Activated CD8-positive, alpha-beta T cell treated with anti-CD3 and anti-CD28 coated beads, Interleukin-2, amount 10 ng/mL, durations not matched to agents 7 days and 5 days (primary cell): ENCODE measurements around the gene PIP5KL1. TPM values are rescaled to one million over a fixed set of nuclear protein-coding genes. Genes with fewer than 3 reads are reported as not detected.

Experiments used
- ATAC-seq: fragments of 150-1000 bp; cut with Tn5 transposase; one replicate; pipeline ENCODE4 v1.10.0; 2021; ENCODE audit warnings: moderate library complexity
- CTCF ChIA-PET: fragments of 350-600 bp; sonication (Branson Sonifier 250); formaldehyde crosslinking; loops from one replicate; lab custom pipeline; 2021; ENCODE audit warnings: antibody characterized with exemption; lab: Charles Lee
- POLR2A ChIA-PET: fragments of 350-600 bp; sonication (Branson Sonifier 250); formaldehyde crosslinking; loops from one replicate; lab custom pipeline; 2021; ENCODE audit warnings: antibody characterized with exemption; lab: Charles Lee
- DNase-seq: peaks from one replicate; pipeline ENCODE4 v3.0.0-alpha.2; 2020
- H3K27ac Mint-ChIP-seq: one replicate; pipeline ENCODE4 v1.8.0; 2021; ENCODE audit warnings: mild to moderate bottlenecking, mixed read lengths
- H3K27me3 Mint-ChIP-seq: one replicate; pipeline ENCODE4 v1.8.0; 2021; ENCODE audit warnings: low read depth, mixed read lengths
- H3K36me3 Mint-ChIP-seq: one replicate; pipeline ENCODE4 v1.8.0; 2021; ENCODE audit warnings: low read depth, mixed read lengths
- H3K4me1 Mint-ChIP-seq: one replicate; pipeline ENCODE4 v1.8.0; 2021; ENCODE audit warnings: low read depth, mixed read lengths
- H3K4me3 Mint-ChIP-seq: one replicate; pipeline ENCODE4 v1.8.0; 2021; ENCODE audit warnings: mild to moderate bottlenecking, mixed read lengths
- H3K9me3 Mint-ChIP-seq: one replicate; pipeline ENCODE4 v1.8.0; 2022; ENCODE audit warnings: mixed read lengths; ENCODE audit not compliant: insufficient read depth
- total RNA-seq, 2 experiments: library from RNA; stranded (reverse); gene quantifications; one replicate each; pipeline ENCODE4 v1.2.3, GENCODE V29; 2021

Gene PIP5KL1
- total RNA-seq, 2 experiments from 2014 or later = 2.6 to 2.7 TPM

- DNase-seq (no peak), ATAC-seq (no peak)
- Mint-ChIP-seq H3K27ac (peak overlapping the region; percentile 87), H3K4me1 (peaks cover 97% of the 10 kb centered on the region), H3K27me3 (no peaks in the 10 kb centered on the region), H3K9me3 (no peaks in the 10 kb centered on the region), H3K36me3 (peaks cover 73% of the 10 kb centered on the region), H3K4me3 (peak overlapping the region; percentile 36)
- ChIA-PET POLR2A (interaction anchor here (0.8 kb wide), 1 partner anchor 11 kb away, joined by 3 read pairs; no protein-coding TSS in a partner anchor), CTCF (interaction anchor here (1.3 to 1.9 kb wide), 2 partner anchors 24 to 151 kb away, joined by 4 to 6 read pairs; no protein-coding TSS in a partner anchor)
These were observed 36.7 kb upstream of the PIP5KL1 start for GRCh38 chr9:127967151-127967809.

GRCh38 chr9:127966416-127967150 lies 36.0 kb upstream of the PIP5KL1 start:
- Mint-ChIP-seq H3K27me3 (no peaks in the 10 kb centered on the region), H3K36me3 (peaks cover 73% of the 10 kb centered on the region), H3K27ac (peak overlapping the region; percentile 87), H3K9me3 (no peaks in the 10 kb centered on the region), H3K4me1 (peaks cover 97% of the 10 kb centered on the region), H3K4me3 (peak overlapping the region; percentile 8)
- DNase-seq (no peak), ATAC-seq (no peak)
- ChIA-PET POLR2A (interaction anchor here (0.7 to 1.3 kb wide), 3 partner anchors 10 to 14 kb away, joined by 3 to 6 read pairs (median 3); partner anchors contain the start of gene EEIG1), CTCF (interaction anchor here (1.0 to 1.9 kb wide), 3 partner anchors 23 to 151 kb away, joined by 3 to 6 read pairs (median 4); no protein-coding TSS in a partner anchor)

DNA sequence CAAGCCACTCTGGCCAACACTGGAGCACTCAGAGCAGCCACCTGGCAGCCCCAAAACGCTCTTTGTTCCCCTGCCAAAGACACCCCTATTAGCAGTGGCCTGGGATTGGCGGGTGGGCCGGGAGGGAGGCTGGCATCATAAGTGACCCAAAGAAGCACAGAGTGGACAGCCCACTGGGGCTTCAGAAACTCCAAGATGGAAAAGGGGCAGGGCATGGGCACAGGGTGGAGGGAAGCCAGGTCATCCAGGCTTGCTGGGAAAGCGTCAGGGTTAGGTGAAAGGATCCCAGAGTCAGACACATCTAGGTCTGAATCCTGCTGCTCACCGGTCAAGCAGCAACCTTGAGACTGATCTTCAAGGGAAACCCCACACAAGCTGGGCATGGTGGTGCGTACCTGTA lies 35.4 kb upstream of the PIP5KL1 start:
- Mint-ChIP-seq H3K27ac (peak overlapping the region; percentile 87), H3K4me3 (peak overlapping the region; percentile 68), H3K36me3 (peaks cover 77% of the 10 kb centered on the region), H3K4me1 (peaks cover 98% of the 10 kb centered on the region), H3K9me3 (no peaks in the 10 kb centered on the region), H3K27me3 (no peaks in the 10 kb centered on the region)
- ChIA-PET CTCF (interaction anchor here (1.0 to 3.3 kb wide), 4 partner anchors 11 to 152 kb away, joined by 3 to 18 read pairs (median 5); no protein-coding TSS in a partner anchor), POLR2A (interaction anchor here (0.8 to 1.3 kb wide), 2 partner anchors 15 to 65 kb away, joined by 3 read pairs; partner anchors contain the start of gene EEIG1)
- no peak for DNase-seq
- ATAC-seq = no peak

GRCh38 chr9:127963359-127964064 lies 32.9 kb upstream of the PIP5KL1 start:
- DNase-seq (no peak), ATAC-seq (no peak)
- Mint-ChIP-seq H3K9me3 (no peaks in the 10 kb centered on the region), H3K36me3 (peaks cover 76% of the 10 kb centered on the region), H3K27me3 (no peaks in the 10 kb centered on the region), H3K4me3 (no peak overlapping the region), H3K4me1 (peaks cover 98% of the 10 kb centered on the region), H3K27ac (peak overlapping the region; percentile 63)
- ChIA-PET CTCF (interaction anchor here (1.0 to 15.0 kb wide), 6 partner anchors 8 to 71 kb away, joined by 3 to 144 read pairs (median 12); no protein-coding TSS in a partner anchor), POLR2A (interaction anchor here (0.6 kb wide), 1 partner anchor 62 kb away, joined by 4 read pairs; no protein-coding TSS in a partner anchor)

DNA sequence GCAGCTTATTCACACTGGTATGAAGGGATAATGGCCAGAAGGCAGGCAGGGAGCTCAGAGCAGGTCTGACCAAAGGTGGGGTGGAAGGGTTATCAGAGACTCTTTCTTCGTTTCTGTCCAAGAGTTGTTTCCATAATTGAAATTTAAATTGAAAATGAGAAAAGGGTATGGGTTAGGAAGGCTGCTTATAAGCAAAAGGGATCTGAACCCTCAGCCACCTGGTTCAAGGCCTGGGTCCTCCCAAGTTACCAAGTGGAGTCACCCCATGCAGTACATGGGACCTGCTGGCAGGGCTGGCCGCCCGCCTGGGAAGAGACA lies 32.4 kb upstream of the PIP5KL1 start:
- H3K27ac Mint-ChIP-seq = peak overlapping the region; percentile 63
- peaks cover 73% of the 10 kb centered on the region for H3K36me3 Mint-ChIP-seq
- POLR2A ChIA-PET = no interaction called here
- no peak overlapping the region for H3K4me3 Mint-ChIP-seq
- no peak for ATAC-seq
- no peaks in the 10 kb centered on the region for H3K27me3 Mint-ChIP-seq
- H3K9me3 Mint-ChIP-seq = no peaks in the 10 kb centered on the region
- H3K4me1 Mint-ChIP-seq = peaks cover 96% of the 10 kb centered on the region
- CTCF ChIA-PET = interaction anchor here (1.0 to 15.0 kb wide), 6 partner anchors 8 to 155 kb away, joined by 3 to 144 read pairs (median 12); no protein-coding TSS in a partner anchor
- DNase-seq = no peak

- no peak overlapping the region for H3K4me3 Mint-ChIP-seq
- peaks cover 74% of the 10 kb centered on the region for H3K36me3 Mint-ChIP-seq
- H3K27ac Mint-ChIP-seq = no peak overlapping the region
- H3K27me3 Mint-ChIP-seq = no peaks in the 10 kb centered on the region
- DNase-seq (no peak), ATAC-seq (no peak)
- CTCF ChIA-PET = interaction anchor here (1.3 to 15.0 kb wide), 4 partner anchors 11 to 156 kb away, joined by 3 to 144 read pairs (median 12); no protein-coding TSS in a partner anchor
- POLR2A ChIA-PET = interaction anchor here (1.0 kb wide), 1 partner anchor 73 kb away, joined by 3 read pairs; no protein-coding TSS in a partner anchor
- H3K4me1 Mint-ChIP-seq = peaks cover 94% of the 10 kb centered on the region
- no peaks in the 10 kb centered on the region for H3K9me3 Mint-ChIP-seq
These were observed 31.7 kb upstream of the PIP5KL1 start for GRCh38 chr9:127962278-127962677.

GRCh38 chr9:127961613-127962155 lies 31.1 kb upstream of the PIP5KL1 start:
- ATAC-seq (no peak), DNase-seq (no peak)
- Mint-ChIP-seq H3K4me3 (no peak overlapping the region), H3K9me3 (no peaks in the 10 kb centered on the region), H3K4me1 (peaks cover 94% of the 10 kb centered on the region), H3K27ac (peak overlapping the region; percentile 45), H3K27me3 (no peaks in the 10 kb centered on the region), H3K36me3 (peaks cover 71% of the 10 kb centered on the region)
- ChIA-PET POLR2A (interaction anchor here (1.0 to 1.8 kb wide), 4 partner anchors 9 to 73 kb away, joined by 3 to 5 read pairs (median 4); no protein-coding TSS in a partner anchor), CTCF (interaction anchor here (1.6 to 15.0 kb wide), 4 partner anchors 9 to 156 kb away, joined by 3 to 144 read pairs (median 12); no protein-coding TSS in a partner anchor)

DNA sequence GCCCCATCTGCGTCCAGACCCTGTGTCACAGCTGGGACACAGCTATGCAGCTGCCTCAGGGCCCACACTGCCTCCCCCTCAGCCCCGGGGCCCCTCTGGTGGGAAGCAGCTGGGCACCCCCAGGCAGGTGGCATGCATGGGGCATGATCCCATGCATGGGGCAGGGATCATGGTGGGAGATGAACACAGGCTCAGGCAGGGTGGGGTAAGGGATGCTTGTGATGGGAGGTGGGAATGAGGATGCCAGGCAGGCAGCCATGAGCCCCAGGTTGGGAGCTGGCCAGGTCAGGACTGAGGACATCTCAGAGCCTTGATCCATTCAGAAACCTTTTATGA lies 30.5 kb upstream of the PIP5KL1 start:
- no peaks in the 10 kb centered on the region for H3K27me3 Mint-ChIP-seq
- peak overlapping the region; percentile 45 for H3K27ac Mint-ChIP-seq
- ATAC-seq = no peak
- H3K36me3 Mint-ChIP-seq = peaks cover 68% of the 10 kb centered on the region
- H3K4me1 Mint-ChIP-seq = peaks cover 92% of the 10 kb centered on the region
- H3K4me3 Mint-ChIP-seq = no peak overlapping the region
- DNase-seq = no peak
- ChIA-PET POLR2A (interaction anchor here (1.0 to 1.8 kb wide), 4 partner anchors 10 to 74 kb away, joined by 3 to 5 read pairs (median 4); no protein-coding TSS in a partner anchor), CTCF (interaction anchor here (1.1 to 15.0 kb wide), 5 partner anchors 9 to 157 kb away, joined by 3 to 144 read pairs (median 5); no protein-coding TSS in a partner anchor)
- H3K9me3 Mint-ChIP-seq = no peaks in the 10 kb centered on the region

DNA sequence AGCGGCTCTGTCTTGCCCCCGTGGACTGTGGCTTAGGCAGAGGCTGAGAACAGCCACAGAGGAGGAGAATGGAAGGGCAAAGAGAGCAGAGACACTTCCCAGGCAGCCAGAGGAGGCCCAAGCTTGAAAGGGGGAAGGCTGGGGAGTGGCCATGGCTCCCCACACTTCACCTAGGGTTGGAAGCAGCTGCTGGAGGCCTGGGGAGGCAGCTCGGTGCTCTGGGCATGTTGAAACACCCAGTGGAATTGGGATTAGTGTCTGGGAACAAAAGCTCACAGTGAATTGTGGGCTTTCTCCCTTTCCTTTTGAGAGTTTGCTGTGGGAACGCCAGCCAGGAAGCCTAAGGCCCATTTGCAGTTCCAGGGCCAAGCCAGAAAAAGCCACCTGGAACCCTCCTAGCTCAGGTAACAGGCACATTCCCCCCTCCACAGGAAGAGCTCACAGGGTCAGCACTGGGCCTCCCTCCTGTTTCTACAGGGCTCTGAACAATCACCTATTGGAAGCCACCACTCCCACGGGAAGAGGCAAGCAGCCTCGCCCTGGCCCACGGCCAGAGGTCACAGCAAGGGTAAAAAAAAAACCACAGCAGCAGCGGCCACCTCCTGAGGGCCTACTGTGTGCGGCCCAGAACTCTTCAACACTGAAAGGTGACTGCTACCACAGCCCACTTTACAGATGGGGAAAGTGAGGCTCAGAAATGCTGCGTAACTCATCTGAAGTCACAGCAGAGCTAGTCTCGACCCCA lies 30.0 kb upstream of the PIP5KL1 start:
- no peaks in the 10 kb centered on the region for H3K9me3 Mint-ChIP-seq
- DNase-seq (no peak), ATAC-seq (no peak)
- peak overlapping the region; percentile 65 for H3K27ac Mint-ChIP-seq
- H3K27me3 Mint-ChIP-seq = no peaks in the 10 kb centered on the region
- H3K4me1 Mint-ChIP-seq = peaks cover 92% of the 10 kb centered on the region
- POLR2A ChIA-PET = interaction anchor here (1.0 to 1.8 kb wide), 4 partner anchors 10 to 75 kb away, joined by 3 to 5 read pairs (median 4); no protein-coding TSS in a partner anchor
- H3K4me3 Mint-ChIP-seq = no peak overlapping the region
- CTCF ChIA-PET = interaction anchor here (1.1 to 15.0 kb wide), 4 partner anchors 10 to 157 kb away, joined by 3 to 144 read pairs (median 12); no protein-coding TSS in a partner anchor
- peaks cover 70% of the 10 kb centered on the region for H3K36me3 Mint-ChIP-seq

- H3K9me3 Mint-ChIP-seq = no peaks in the 10 kb centered on the region
- ChIA-PET POLR2A (interaction anchor here (1.1 to 1.8 kb wide), 4 partner anchors 11 to 75 kb away, joined by 3 to 5 read pairs (median 4); no protein-coding TSS in a partner anchor), CTCF (interaction anchor here (1.1 to 15.0 kb wide), 4 partner anchors 18 to 158 kb away, joined by 4 to 151 read pairs (median 82); no protein-coding TSS in a partner anchor)
- peaks cover 69% of the 10 kb centered on the region for H3K36me3 Mint-ChIP-seq
- ATAC-seq (no peak), DNase-seq (no peak)
- peak overlapping the region; percentile 33 for H3K27ac Mint-ChIP-seq
- H3K27me3 Mint-ChIP-seq = no peaks in the 10 kb centered on the region
- H3K4me3 Mint-ChIP-seq = no peak overlapping the region
- H3K4me1 Mint-ChIP-seq = peaks cover 92% of the 10 kb centered on the region
These were observed 29.3 kb upstream of the PIP5KL1 start for GRCh38 chr9:127959841-127960409.
